Measurements from ENCODE around the gene SLIRP.

The SLIRP gene

DNA sequence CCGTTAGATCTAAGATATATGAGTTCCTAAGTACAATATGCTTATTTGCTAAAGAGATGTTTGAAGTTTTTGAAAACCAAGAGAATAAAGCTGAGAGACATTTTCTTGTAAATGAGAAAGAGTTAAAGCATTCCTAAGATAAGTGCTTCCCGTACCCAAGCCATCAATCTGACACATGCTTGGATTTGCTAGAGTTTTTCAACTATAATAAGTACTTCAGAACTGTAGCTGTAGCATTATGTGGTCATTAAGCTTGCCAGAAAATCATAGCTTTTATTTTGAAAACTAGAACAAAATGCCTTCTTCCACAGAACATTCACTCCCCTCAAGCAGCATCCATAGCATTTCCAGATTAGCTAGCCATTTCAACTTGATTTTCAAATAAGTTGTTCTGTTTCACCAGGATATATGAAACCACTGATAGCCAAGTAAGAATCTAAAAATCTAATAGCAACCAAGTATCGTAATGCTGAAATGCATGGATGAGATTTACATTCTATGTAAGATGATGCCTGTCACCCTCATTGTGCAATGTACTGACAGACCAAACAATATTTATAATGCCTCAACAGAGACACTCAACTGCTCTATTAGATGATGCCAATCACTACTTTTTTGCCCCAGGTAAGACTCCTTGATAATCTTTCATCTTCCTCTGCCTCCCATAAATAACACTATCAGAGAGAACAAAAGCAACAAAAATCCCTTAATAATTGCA is 45.1 kb downstream of the SLIRP start:
- TF ChIP-seq CEBPB (IDR thresholded peaks at IDR 0.05) (no peak), EP300 (IDR thresholded peaks at IDR 0.05; ENCODE audit: borderline replicate concordance) (no peak), TCF12 (IDR thresholded peaks at IDR 0.05; ENCODE audit: low read depth) (no peak), YY1 (IDR thresholded peaks at IDR 0.05; ENCODE audit: low read depth) (no peak)

- TF ChIP-seq MAX (IDR thresholded peaks at IDR 0.05), result peak; percentile 32; the same call in 1 of the 2 replicates
- peak; percentile 92 for TF ChIP-seq YY1 (IDR thresholded peaks at IDR 0.05; ENCODE audit: low read depth)
- no peak for TF ChIP-seq TEAD4 (IDR thresholded peaks at IDR 0.05)
- 0 out of 2 replicates have a peak, but pooled peaks have one; percentile 15 for TF ChIP-seq EP300 (IDR thresholded peaks at IDR 0.05; ENCODE audit: borderline replicate concordance)
- TF ChIP-seq TAF1 (IDR thresholded peaks at IDR 0.05; ENCODE audit: low read depth), result peak; percentile 72
Measured at GRCh38 chr14:77760381-77761204, 52.7 kb downstream of the SLIRP start, which contains the start of gene SNW1. Gene SNW1, minus strand, starts transcription at chr14:77761156. Its CDS starts 29 bp downstream, at chr14:77761127.

DNA sequence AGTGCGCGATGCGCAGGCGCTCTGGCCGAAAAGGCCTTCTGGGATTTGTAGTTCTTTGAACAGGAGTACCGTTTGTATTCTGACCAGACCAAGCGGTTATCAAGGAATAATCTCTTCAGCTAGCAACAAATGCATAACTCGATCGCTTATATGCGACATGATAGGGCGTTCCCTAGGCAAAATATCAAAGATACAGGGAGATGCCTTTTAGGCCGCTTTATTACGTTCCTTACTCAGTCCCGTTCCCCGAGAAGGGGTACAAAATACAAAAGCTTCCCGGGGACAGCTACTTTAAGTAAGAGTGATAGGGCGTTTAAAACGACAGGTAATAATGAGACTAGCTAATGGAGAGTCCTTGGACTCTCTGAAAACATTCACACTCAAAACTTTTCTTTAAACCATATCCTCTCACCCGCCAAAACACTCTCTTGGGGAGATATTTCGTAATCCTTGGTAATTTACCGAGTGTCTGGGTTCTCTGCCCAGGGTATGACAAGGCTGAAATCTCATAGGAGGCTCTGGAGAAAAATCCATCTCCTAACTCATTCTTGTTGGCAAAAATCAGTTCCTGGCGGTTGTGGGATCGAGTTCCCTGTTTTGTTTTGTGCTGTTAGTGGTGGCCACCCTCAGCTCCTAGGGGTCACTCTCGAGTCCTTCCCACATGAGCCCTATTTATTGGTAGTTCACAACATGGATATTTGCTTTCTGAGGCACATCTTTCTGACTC is 53.5 kb downstream of the SLIRP start:
- TF ChIP-seq CEBPB (IDR thresholded peaks at IDR 0.05), result peak; percentile 77
- no peak for TF ChIP-seq EGR1 (IDR thresholded peaks at IDR 0.05)

GRCh38 chr14:77763316-77763715 is 55.4 kb downstream of the SLIRP start:
- TF ChIP-seq REST (IDR thresholded peaks at IDR 0.05; ENCODE audit: low read depth) (no peak), YY1 (IDR thresholded peaks at IDR 0.05; ENCODE audit: low read depth) (no peak), TAF1 (IDR thresholded peaks at IDR 0.05; ENCODE audit: low read depth) (no peak), TCF12 (IDR thresholded peaks at IDR 0.05; ENCODE audit: low read depth) (no peak), ZBTB7A (IDR thresholded peaks at IDR 0.05; ENCODE audit: low read depth) (no peak), CREB1 (IDR thresholded peaks at IDR 0.05; ENCODE audit: low read depth) (no peak), NFIC (IDR thresholded peaks at IDR 0.05) (no peak)
- TF ChIP-seq, protein P1, sequence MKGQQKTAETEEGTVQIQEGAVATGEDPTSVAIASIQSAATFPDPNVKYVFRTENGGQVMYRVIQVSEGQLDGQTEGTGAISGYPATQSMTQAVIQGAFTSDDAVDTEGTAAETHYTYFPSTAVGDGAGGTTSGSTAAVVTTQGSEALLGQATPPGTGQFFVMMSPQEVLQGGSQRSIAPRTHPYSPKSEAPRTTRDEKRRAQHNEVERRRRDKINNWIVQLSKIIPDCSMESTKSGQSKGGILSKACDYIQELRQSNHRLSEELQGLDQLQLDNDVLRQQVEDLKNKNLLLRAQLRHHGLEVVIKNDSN (IDR thresholded peaks at IDR 0.05), result no peak

GRCh38 chr14:77763978-77764377 is 56.1 kb downstream of the SLIRP start:
- TF ChIP-seq CREB1 (IDR thresholded peaks at IDR 0.05; ENCODE audit: low read depth) (no peak), MAX (IDR thresholded peaks at IDR 0.05) (no peak), TCF12 (IDR thresholded peaks at IDR 0.05; ENCODE audit: low read depth) (no peak), TEAD4 (IDR thresholded peaks at IDR 0.05) (no peak), YY1 (IDR thresholded peaks at IDR 0.05; ENCODE audit: low read depth) (no peak), CEBPB (IDR thresholded peaks at IDR 0.05) (no peak), EGR1 (IDR thresholded peaks at IDR 0.05) (no peak), RAD21 (IDR thresholded peaks at IDR 0.05; ENCODE audit: low read depth) (no peak), REST (IDR thresholded peaks at IDR 0.05; ENCODE audit: low read depth) (no peak), NFIC (IDR thresholded peaks at IDR 0.05) (no peak), ZBTB7A (IDR thresholded peaks at IDR 0.05; ENCODE audit: low read depth) (no peak), EP300 (IDR thresholded peaks at IDR 0.05; ENCODE audit: borderline replicate concordance) (no peak), FOXM1 (IDR thresholded peaks at IDR 0.05; ENCODE audit: borderline replicate concordance, low read depth) (no peak), TAF1 (IDR thresholded peaks at IDR 0.05; ENCODE audit: low read depth) (no peak)
- TF ChIP-seq, protein P1 (IDR thresholded peaks at IDR 0.05), result no peak

Data from Ishikawa (cell line).